ENCODE results near the gene KIRREL2. TPM values are rescaled to one million over a fixed set of nuclear protein-coding genes. Genes with fewer than 3 reads are reported as not detected.
"Not testable (repeated sequence)": the region's sequence is repeated elsewhere in the genome, so short reads cannot be mapped to it uniquely, and the experiment has no call there.

Gene KIRREL2
- total RNA-seq, 1 donor from 2014 or later: 0.25 TPM

DNA sequence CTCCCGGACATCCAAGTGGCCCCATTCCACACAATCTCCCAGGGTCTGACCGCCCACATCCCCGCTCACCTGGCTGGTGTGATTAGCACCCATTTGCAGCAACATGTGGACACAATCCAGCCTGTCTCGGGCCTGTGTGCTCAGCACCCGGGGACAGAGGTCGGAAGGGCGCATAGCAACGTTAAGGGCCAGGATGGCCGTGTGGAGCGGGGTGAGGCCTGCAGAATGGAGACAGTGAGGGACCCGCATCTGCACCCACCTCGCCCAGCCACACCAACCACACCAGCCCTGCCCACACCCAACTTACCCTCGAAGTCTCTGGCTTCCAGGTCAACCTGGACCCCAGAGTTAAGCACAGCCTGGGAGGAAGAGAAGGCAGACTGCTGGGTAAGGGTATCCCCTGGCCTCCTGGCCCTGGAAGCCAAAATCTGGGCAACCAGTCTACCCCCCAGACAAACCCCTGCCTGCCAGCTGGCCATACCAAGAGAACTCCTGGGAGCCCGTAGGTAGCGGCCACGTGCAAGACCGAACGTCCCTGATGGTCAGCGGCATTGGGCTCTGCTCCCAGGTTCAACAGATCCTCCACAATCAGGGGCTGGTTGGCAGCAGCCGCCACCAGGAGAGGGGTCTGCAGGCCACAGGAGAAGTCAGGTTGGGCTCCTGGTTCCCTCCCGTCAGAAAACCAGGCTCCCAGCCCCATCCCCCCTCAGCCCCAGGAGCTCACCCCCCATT, 39.4 kb downstream of the KIRREL2 start:
- intact Hi-C loops (cut with micrococcal nuclease): no loop called here

DNA sequence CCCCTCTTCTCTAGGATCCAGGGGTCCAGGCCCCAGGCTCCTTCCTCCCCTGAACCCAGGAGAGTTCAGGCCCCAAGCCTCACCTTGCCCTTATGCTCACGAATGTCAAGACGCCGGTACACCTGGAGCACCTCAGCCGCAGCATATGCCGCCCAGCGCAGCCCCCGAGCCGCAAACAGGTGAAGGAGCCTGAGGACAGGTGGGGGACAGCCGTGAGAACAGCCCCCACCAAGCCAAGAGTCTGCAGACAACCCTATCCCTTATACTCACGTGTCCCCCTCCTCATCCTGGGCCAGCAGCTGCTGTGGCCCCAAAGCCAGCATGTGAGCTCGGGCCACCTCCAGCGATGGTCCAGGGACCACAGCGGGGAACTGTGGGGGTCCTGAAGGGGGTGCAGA, 39.9 kb downstream of the KIRREL2 start:
- intact Hi-C loops (cut with micrococcal nuclease): no loop called here

DNA sequence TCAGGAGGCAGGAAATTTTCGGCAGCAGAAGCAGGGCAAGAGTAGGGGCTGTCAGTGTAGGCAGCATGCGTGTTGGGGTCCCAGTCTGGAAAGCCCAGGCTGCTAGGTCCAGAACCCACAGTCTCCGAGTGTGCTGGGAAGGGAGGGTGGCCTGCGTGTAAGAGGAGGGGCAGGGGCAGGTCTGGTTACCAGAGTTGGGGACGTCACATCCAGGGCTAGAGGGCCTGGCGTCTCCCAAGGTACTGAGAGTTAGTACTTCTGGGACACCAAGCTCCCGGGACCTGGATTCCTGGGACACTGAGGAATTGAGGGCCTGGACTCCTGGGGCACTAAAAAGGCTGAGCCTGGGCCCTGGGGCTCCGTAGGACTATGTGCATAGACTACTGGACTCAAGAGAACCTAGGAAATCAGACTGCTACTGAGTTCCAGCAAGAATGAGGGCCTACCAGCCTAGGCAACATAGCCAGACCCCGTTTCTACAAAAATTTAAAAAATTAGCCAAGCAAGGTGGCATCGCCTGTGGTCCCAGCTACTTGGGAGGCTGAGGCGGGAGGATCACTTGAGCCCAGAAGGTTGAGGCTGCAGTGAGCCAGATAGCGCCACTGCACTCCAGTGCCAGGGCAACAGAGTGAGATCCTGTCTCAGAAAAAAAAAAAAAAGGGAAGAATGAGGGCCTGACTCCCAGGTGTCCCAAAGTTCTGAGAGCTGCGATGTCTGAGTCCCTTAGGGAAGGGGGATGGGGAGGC, 41.2 kb downstream of the KIRREL2 start:
- intact Hi-C loops (cut with micrococcal nuclease): loop anchor here (2.0 kb wide), 1 partner anchor 15 kb away; no protein-coding TSS in a partner anchor

DNA sequence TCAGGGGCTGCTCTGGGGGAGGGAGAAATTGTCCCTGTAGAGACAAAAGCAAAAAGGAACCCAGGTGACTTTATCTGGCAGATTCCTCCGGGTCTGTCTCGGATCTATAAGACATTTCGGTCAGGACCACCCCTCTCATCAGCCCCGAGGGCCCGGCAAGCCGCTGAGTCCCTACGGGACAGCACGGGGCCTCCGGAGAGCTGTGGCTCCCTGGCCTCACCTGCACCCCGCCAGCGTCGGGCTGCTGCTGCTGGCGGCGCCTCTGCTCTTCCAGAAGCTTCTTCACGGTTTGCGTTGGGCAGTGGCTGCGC, 41.7 kb downstream of the KIRREL2 start:
- intact Hi-C loops (cut with micrococcal nuclease): loop anchor here (2.0 kb wide), 1 partner anchor 16 kb away; no protein-coding TSS in a partner anchor

DNA sequence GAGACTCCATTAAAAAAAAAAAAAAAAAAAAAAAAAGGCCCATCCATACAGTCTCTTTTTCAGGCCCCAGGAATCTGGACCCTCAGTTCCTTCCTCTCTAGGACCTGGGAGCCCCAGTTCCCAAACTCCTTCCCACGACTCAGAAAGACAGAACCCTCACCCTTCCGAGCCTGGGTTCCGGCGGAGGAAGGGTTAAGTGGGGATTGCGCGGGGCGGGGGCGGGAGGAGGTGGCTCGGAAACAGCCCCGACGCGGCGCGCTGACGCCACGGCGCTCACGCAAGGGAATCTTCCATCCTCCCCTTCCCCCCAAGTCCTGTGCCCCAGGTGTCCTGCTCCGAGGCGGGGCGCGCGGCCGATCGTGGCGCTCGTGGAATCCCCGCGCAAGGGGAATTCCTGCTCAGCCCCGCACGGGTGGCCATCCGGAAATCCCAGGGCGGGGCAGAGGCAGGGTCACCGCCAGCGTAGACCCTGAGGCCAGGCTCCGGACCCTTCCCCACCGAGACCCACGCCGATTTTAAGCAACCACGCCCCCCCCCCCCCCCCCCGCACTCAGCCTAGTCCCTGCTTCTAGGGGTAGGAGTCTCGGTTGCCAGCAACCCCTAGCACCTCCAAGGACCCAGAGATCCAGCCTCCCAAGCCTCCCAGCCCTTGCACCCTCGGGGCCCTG, 43.0 kb downstream of the KIRREL2 start:
- intact Hi-C loops (cut with micrococcal nuclease): loop anchor here (1.0 to 5.0 kb wide), 3 partner anchors 17 to 187 kb away; no protein-coding TSS in a partner anchor

DNA sequence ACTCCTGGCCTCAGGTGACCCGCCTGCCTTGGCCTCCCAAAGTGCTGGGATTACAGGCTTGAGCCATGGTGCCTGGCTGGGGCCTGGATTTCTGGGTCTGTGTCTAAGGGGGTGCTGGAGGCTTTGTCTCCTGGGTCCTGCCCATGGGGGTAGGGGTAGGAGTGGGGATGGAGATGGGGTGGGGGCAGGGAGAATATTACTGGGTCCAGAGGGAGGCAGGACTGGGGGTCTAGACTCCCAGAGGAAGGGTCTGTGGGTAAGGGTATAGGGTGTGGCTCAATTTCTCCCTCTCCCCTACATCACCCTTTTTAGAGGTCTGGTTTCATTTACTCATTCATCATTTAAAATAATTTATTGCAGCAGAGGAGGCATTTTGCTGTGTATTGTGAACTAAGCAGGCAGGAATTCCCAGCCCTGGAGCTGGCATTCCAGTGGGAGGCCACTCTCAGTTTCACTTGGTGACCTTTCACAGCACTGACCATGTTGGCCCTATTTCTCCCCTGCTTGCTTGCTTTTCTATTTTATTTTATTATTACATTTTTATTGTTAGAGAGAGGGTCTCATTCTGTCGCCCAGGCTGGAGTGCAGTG, 44.4 kb downstream of the KIRREL2 start:
- intact Hi-C loops (cut with micrococcal nuclease): loop anchor here (5.0 kb wide), 1 partner anchor 189 kb away; no protein-coding TSS in a partner anchor

DNA sequence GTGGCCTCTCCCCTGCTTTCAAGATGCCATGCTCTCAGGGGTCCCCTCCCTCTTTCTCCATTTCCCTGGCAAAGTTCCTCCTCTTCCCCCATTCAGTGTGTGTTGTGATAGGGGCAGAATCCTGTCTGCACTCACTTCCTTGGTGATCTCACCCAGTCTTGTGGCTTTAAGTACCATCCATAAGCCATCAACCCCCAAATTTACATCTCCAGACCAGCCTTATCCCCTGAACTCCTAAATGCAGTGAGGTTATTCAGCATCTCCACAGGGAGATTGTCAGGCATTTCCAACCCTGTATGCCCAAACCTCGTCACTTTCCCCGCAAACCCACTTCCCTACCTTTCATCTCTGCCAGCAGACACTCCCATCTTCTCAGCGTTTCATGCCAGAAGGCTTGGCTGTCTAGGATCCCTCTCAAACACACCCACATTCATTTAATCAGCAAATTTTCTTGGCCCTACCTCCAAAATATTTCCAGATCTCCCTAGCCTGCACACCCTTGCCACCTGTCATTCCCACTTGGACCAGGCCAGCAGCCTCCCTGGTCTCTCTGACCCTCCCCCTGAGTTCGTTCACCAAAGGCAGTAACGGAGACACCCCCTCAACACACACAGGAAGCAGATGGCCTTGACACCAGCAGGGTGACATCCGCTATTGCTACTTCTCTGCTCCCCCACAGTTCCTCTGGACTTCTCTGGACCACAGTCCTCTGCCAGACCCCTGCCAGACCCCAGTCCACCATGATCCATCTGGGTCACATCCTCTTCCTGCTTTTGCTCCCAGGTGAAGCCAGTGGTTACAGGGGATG, 45.3 kb downstream of the KIRREL2 start, which contains the start of gene HCST:
TSS of gene HCST (plus strand) at position 676 of the 808 bp plus-strand sequence. CDS start at position 741, 65 bp downstream.
- intact Hi-C loops (cut with micrococcal nuclease): loop anchor here (2.0 to 5.0 kb wide), 2 partner anchors 157 to 190 kb away; partner anchors contain the start of genes PSENEN and U2AF1L4

DNA sequence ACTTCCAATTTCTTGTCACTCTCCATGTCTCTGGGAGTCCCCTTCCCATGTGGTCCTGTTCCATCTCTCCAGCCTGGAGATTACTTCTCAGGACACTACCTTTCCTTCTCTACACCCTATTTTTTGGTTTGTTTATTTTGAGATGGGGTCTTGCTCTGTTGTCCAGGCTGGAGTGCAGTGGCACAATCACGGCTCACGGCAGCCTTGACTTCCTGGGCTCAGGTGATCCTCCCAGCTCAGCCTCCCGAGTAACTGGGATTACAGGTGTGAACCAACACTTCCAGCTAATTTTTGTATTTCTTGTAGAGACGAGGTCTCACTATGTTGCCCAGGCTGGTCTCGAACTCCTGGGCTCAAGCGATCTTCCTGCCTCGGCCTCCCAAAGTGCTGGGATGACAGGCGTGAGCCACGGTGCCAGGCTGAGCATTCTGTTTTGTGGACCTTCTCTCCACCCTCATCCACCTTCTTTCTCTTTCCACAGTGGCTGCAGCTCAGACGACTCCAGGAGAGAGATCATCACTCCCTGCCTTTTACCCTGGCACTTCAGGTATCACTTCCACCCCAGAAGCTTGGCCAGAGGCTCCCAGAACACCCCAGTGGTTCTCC, 46.3 kb downstream of the KIRREL2 start:
- intact Hi-C loops (cut with micrococcal nuclease): loop anchor here (1.0 to 5.0 kb wide), 3 partner anchors 28 to 191 kb away; partner anchors contain the start of genes PSENEN and U2AF1L4

DNA sequence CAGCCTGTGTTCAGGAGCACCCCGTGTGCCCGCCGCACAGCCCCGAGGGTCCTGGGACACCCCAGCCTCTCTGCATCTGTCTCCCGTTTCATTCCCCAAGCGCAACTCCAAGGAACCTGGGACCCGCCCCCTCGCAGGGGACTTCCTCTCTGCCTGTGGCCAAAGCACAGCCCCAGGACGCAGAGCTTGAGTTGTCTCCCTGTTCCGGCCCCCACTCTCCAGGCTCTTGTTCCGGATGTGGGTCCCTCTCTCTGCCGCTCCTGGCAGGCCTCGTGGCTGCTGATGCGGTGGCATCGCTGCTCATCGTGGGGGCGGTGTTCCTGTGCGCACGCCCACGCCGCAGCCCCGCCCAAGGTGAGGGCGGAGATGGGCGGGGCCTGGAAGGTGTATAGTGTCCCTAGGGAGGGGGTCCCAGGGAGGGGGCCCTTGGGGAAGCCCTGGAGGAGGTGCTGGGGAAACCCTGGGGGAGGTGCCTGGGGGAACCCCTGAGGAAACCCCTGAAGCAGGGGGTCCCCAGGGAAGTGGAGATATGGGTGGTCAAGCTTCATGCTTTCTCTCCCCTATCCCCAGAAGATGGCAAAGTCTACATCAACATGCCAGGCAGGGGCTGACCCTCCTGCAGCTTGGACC, 47.0 kb downstream of the KIRREL2 start:
- intact Hi-C loops (cut with micrococcal nuclease): loop anchor here (1.0 to 5.0 kb wide), 3 partner anchors 28 to 191 kb away; partner anchors contain the start of genes PSENEN and U2AF1L4

DNA sequence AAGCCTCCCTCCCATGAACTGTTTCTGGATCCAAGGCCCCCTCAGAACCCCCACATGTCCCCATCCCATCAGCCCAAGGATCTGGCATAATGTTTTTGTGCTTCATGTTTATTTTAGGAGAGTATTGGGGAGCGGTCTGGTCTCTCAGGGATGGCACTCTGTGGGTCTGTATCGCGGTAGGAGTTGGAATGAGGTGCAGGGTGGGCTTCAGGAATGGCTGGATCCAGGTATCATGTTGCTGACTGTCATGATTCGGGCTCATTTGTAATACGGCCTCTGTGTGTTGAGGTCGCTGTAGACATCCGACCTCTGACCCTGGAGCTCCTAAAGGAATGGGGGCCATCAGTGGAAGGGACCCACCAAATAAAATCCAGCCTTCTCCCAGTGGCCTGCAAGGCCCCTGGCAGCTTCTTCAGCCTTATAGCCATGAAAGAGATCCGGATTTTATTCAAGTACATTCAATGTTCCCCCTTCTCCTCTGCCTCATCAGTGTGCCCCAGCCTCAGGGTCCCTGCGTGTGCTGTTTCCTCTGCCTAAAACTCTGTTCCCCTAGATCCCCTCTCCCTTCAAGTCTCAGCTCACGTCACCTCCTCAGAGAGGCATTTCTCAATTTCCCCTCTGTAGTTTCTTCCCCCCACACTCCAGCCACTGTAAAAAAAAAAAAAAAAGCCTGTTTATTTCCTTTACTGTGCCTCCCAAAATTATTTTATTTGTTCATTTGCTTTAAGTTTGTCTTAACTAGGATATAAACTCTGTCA, 47.8 kb downstream of the KIRREL2 start:
- intact Hi-C loops (cut with micrococcal nuclease): loop anchor here (5.0 kb wide), 1 partner anchor 192 kb away; no protein-coding TSS in a partner anchor

DNA sequence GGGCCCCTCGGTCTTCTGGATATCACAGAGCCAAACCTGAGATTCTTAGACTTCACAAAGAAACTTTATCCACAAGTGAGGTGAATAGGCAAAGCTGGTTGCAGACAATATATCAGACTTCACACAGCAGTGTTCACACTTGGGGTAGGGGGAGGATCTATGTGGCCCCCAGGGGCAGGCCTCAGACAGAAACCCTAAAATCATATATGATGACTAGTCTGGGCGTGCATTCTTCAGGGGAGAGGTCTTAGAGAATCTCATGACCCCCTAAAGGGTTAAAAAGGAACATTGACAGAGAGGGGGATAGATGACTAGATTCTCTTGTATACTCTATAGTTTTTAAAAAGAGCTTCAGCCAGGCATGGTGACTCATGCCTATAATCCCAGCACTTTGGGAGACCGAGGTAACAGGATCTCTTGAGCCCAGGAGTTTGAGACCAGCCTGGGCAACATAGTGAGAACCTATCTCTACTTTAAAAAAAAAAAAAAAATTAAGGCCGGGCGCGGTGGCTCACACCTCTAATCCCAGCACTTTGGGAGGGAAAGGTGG, 48.5 kb downstream of the KIRREL2 start:
- intact Hi-C loops (cut with micrococcal nuclease): no loop called here

DNA sequence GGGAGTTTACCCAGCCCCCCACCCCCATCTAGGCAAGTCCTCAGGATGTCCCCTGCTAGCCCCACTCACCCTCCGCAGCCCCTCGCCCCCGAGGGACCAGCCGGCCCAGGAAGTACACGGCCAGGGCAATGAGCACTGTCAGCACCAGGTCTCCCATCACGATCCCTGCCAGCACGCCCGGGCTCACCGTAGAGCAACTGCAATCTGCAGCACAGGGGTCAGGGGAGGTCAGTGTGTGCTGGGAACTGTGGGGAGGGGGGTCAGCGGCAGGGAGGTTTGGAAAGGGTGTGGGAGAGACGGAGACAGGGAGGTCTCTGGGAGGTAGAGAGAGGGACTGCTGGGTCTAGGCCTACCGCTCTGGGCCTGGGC, 50.6 kb downstream of the KIRREL2 start:
- intact Hi-C loops (cut with micrococcal nuclease): no loop called here

DNA sequence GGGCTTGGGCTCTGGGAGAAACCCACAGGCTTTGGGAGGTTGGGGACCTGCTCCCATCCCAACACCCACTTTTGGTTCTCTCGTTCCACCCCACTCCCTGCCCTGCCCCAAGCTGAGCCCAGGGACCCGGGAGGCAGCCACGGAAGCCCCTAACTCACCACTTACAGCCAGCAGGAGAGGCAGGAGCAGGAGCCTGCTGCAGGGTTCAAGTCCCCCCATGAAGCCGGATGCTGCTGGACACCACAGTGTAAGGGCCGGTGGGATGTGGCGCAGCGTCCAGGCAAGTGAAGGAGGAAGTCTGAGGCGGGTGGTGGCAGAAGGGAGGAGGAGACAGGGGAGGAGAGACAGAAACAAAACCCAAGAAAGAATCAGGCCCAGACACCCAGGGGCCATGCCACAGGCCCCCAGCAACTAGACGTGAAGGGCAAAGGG, 51.3 kb downstream of the KIRREL2 start, which contains the start of gene TYROBP:
TSS of gene TYROBP (minus strand) at position 286 of the 432 bp plus-strand sequence. CDS start at position 219, 67 bp downstream.
- intact Hi-C loops (cut with micrococcal nuclease): no loop called here

DNA sequence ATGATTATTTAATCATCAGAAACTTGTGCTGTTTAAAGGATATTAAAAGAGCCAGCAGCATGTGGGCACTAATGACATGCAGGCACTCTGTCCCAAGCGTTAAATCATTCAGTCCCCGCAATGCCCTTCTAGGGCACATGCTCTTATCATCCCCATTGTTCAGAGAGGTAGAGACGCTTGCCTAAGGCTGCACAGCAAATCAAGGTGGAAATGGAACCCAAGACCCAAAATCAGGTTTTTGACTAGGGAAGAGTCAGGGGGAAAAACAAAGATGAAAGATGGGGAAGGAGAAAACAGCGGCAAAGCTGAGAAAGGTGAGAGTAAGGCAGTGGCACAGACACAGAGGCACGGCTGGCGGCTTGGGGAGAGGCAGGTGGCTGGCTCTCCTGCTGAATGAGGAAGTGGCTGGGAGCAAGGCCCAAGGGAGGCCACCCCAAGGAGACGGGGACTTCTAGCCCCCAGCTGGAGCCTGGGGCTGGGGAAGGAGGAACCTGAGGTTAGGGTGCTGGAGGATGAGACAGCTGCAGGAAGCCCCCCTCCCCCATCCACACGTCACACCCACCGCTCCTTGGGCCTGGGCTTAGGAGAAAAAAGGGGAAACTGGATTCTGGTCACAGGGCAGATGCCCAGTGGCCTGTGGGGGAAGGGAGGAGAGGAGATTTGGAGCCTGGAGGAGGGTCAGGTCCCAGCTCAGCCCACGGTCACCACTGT, 52.4 kb downstream of the KIRREL2 start:
- intact Hi-C loops (cut with micrococcal nuclease): no loop called here

DNA sequence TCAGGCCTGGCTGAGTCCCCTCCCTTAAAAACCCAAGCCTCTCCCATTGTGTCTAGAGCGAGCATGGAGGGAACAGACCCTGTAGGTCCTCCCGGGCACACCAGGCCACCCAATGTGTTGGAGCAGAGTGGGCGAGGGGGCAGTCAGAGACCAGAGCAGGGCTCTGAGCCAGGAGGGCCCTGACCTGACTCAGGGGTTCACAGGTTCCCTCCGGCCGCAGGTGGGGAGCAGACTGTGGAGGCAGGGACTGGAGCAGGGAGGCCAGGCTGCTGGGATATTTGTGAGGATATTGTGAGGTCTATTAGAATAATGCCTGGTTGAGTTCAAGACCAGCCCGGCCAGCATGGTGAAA, 52.9 kb downstream of the KIRREL2 start:
- intact Hi-C loops (cut with micrococcal nuclease): no loop called here

DNA sequence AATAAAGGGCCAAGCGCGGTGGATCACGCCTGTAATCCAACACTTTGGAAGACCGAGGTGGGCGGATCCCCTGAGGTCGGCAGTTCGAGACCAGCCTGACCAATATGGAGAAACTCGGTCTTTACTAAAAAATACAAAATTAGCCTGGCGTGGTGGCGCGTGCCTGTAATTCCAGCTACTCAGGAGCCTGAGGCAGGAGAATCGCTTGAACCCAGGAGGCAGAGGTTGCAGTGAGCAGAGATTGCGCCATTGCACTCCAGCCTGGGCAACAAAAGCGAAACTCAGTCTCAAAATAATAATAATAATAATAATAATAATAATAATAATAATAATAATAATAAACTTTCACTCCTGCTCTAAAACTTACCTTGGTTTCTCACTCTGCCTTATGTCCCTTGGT, 53.6 kb downstream of the KIRREL2 start:
- intact Hi-C loops (cut with micrococcal nuclease): not testable (repeated sequence)

DNA sequence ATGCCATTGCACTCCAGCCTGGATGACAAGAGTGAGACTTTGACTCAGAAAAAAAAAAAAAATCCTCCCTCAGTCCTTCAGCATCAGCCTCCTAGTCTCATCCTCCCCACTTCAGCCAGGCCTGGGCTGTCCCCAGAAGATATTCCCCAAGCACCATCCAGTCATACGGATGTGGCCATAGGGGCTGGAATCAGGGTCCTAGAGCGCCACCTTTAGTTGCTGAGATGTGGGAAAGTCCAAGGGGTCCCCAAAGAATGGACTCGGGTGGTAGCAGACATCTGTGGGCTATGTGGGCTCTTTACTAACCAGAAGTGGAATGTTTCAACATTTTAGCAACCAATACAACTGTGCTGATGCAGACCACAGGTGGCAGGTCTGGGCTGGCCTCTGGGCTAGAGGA, 54.5 kb downstream of the KIRREL2 start:
- intact Hi-C loops (cut with micrococcal nuclease): no loop called here

DNA sequence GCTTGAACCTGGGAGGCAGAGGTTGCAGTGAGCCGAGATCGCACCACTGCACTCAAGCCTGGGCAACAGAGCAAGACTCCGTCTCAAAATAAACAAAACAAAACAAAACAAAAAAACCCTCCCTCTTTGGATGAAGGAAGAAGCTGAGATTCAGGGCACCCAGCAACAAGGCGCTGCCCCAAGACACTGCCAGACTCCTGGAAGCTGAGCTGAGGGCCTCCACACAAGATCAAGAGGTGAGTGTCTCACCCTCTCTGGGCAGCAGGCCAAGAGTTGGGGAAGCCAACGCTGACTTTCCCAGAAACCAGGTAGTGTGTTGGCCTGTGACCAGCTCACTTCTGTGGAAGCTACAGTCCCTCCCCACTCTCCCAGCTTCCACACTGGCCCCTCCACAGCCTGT, 55.1 kb downstream of the KIRREL2 start:
- intact Hi-C loops (cut with micrococcal nuclease): no loop called here
